SH-SY5Y (cell line): ENCODE data around the gene CDKN2D.

Experiments
- GATA2 ChIP-seq: IDR thresholded peaks from 2 replicates; pipeline ENCODE4 v1.6.1; 2011; ENCODE audit warnings: mild to moderate bottlenecking, low read depth, low read length
- GATA3 ChIP-seq: IDR thresholded peaks from 2 replicates; pipeline ENCODE4 v1.6.1; 2011; ENCODE audit warnings: low read depth, mild to moderate bottlenecking, low read length, moderate library complexity

DNA sequence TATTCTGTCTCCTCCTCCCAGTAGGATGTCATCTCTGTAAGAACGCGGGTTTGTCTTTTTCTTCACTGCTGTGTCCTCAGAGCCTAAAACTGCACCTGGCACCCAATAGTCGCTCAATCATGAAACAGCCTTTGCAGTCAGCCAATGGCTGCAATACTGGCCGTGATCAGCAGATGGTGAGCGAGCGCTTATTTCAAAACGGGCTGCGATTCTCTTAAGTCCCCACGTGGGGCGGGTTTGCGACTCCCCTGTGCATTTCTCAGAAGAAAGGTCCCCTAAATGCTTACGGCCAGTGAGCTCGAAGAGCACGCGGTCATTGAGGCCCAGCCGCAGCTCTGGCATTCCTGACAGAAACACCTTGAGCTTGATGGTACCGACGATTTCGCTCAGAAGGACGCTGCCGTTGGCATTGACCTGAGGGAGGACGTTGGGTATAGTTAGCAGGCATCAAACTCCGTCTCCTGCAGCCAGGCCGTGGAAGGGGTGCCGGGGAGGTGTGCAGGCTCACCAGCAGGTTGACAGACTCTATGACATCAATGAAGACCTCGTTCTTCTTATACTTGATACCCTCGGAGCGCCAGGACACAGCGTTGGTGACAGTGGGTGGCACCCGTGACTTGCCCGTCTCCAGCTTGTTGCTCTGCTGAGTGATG is 12.3 kb upstream of the CDKN2D start:
- no peak for TF ChIP-seq GATA2
- no peak for TF ChIP-seq GATA3
